Ovary (tissue), 3 donors: ENCODE measurements around the gene ITIH1.

Experiments
- CTCF ChIP-seq, 3 donors: fragments of 450-650 bp in 2 of 3; fragments of 200-600 bp in 1 of 3; IDR thresholded peaks; one replicate each; pipeline versions ENCODE4 v1.5.1 to v1.8.0; 2016 to 2022; ENCODE audit warnings: antibody characterized with exemption in 3 of 3, mild to moderate bottlenecking in 1 of 3
- EP300 ChIP-seq: sonication (generic); formaldehyde crosslinking; IDR thresholded peaks from one replicate; pipeline ENCODE4 v1.6.1; 2017; ENCODE audit warnings: antibody characterized with exemption
- POLR2A ChIP-seq: fragments of 450-650 bp; IDR thresholded peaks from one replicate; pipeline ENCODE4 v1.6.1; 2017; ENCODE audit warnings: antibody characterized with exemption, mild to moderate bottlenecking, moderate library complexity
- donor health status: DM: no; HTN: no; CAD: no.

GRCh38 chr3:52834871-52835501 is 57.6 kb downstream of the ITIH1 start, which contains the start of gene MUSTN1:
- TF ChIP-seq CTCF (IDR thresholded peaks at IDR 0.05) (no peak), POLR2A (no peak), EP300 (no peak)
